ENCODE data around the gene DHRSX.
"Not testable (repeated sequence)": the region's sequence is repeated elsewhere in the genome, so short reads cannot be mapped to it uniquely, and the experiment has no call there.

Gene DHRSX

GRCh38 chrX:2460048-2460447 lies 40.7 kb downstream of the DHRSX start:
- in situ Hi-C loops (cut with MboI; ENCODE audit: low sequenced_read_pairs): not testable (repeated sequence)

GRCh38 chrX:2458309-2458708 lies 42.5 kb downstream of the DHRSX start:
- in situ Hi-C loops (cut with MboI; ENCODE audit: low sequenced_read_pairs): no loop called here

DNA sequence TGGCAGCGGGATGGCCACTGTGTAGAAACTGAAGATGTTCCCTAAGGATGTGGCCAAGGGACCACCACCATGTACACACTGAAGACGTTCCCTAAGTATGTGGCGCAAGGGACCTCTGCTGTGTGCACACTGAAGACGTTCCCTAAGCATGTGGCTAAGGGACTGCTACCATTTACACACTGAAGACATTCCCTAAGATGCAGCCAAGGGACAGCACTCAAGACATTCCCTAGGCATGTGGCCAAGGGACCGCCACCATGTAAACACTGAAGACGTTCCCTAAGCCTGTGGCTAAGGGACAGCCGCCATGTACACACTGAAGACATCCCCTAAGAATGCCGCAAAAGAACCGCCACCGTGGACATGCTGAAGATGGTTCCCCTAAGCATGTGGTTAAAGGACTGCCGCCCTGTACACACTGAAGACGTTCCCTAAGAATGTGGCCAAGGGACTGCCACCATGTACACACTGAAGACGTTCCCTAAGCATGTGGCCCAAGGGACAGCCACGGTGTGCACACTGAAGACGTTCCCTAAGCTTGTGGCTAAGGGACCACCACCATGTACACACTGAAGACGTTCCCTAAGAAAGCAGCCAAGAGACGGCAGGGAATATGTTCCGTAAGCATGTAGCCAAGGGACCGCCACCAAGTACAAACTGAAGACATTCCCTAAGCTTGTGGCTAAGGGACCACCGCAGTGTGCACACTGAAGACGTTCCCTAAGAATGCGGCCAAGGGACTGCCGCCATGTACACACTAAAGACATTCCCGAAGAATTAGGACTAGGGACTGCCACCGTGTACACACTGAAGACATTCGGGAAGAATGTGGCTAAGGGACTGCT lies 43.3 kb downstream of the DHRSX start:
- in situ Hi-C loops (cut with MboI; ENCODE audit: low sequenced_read_pairs): no loop called here

- in situ Hi-C loops (cut with MboI; ENCODE audit: low sequenced_read_pairs): not testable (repeated sequence)
Measured at GRCh38 chrX:2456091-2456490, 44.7 kb downstream of the DHRSX start.

DNA sequence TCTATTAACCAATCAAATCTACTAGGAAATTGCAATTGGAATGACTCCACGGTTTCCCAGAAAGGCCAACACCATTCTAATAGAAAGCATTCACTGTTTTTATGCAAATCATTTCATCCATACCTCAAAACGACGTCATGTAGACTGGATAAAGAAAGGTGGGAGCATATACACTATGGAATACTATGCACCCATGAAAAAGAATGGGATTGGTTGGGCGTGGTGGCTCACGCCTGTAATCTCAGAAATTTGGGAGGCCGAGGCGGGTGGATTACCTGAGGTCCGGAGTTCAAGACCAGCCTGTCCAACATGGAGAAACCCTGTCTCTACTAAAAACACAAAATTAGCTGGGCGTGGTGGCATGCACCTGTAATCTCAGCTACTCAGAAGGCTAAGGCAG lies 46.2 kb downstream of the DHRSX start:
- in situ Hi-C loops (cut with MboI; ENCODE audit: low sequenced_read_pairs): not testable (repeated sequence)

GRCh38 chrX:2452799-2453198 lies 48.0 kb downstream of the DHRSX start:
- in situ Hi-C loops (cut with MboI; ENCODE audit: low sequenced_read_pairs): no loop called here

DNA sequence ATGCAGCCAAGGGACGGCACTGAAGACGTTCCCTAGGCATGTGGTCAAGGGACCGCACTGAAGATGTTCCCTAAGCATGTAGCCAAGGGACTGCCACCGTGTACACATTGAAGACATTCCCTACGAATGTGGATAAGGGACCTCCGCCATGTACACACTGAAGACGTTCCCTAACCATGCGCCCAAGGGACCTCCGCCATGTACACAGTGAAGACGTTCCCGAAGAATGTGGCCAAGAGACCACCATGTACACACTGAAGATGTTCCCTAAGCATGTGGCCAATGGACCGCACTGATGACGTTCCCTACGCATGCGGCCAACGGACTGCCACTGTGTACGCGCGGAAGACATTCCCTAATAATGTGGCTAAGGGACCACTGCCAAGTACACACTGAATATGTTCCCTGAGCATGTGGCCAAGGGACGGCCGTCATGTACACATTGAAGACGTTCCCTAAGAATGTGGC lies 48.4 kb downstream of the DHRSX start:
- in situ Hi-C loops (cut with MboI; ENCODE audit: low sequenced_read_pairs): no loop called here

DNA sequence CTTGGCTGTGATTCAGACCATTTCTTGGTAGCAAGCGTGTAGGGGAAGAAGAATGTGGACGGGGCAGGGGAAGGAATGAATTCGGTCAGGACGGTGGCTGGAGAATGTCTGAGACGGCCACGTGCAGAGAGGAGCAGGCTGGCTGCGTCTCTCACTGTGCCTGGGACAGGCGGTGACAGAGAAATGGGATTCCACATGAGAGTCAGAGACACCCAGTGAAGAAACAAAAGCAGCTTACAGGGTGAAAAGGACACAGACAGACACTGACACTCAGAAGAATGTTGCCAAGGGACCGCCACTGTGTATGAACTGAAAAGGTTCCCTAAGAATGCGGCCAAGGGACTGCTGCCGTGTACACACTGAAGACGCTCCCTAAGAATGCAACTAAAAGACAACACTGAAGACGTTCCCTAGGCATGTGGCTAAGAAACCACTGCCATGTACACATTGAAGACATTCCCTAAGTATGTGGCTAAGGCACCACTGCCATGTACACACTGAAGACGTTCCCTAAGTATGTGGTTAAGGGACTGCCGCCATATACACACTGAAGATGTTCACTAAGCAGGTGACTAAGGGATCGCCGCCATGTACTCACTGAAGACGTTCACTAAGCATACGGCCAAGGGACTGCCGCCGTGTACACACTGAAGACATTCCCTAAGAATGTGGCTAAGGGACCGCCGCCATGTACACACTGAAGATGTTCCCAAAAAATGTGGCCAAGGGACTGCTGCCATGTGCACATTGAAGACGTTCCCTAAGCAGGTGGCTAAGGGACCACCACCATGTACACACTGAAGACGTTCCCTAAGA lies 49.1 kb downstream of the DHRSX start:
- in situ Hi-C loops (cut with MboI; ENCODE audit: low sequenced_read_pairs): no loop called here

DNA sequence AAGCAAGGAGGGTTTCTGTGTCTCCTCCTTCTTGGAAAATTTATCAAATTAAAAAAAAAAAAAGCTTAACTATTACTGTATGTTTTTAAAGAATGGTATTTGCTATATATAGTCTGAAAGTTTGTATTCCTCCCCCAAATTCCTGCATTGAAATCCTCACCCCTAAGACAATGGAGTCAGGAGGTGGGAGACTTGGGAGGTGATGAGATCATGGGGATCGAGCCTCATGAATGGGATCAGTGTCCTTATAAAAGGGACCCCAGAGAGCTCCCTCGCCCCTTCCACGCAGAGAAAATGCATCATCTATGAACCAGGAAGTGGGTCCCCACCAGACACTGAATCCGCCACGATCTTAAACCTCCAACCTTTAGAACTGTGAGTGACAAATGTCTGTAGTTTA lies 50.1 kb downstream of the DHRSX start:
- in situ Hi-C loops (cut with MboI; ENCODE audit: low sequenced_read_pairs): no loop called here

DNA sequence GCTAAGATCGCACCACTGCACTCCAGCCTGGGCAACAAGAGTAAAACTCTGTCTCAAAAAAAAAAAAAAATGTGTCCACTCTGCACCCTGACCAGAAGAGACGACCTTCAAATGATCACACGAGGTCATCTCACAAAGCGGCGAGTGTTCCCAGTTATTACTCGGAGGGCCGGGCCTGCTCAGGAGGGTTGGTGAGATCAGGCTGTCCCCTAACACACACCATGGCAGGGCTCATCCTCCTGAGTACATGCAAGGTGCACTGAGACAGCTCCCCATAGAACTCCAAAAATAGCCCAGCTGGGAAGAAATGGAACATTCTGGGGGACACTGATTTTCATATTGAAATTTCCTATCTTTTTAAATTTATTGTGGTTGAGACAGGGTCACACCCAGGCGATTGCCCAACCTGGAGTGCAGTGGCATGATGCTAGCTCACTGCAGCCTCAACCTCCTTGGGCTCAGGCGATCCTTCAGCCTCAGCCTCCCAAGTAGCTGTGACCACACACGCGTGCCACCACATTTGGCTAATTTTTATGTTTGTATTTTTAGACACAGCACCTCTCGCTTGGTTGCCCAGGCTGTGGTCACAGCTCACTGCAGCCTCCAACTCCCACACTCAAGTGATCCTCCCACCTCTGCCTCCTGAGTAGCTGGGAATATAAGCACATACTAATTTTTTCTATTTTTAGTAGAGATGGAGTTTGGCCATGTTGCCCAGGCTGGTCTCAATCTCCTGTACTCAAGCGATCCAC lies 51.5 kb downstream of the DHRSX start:
- in situ Hi-C loops (cut with MboI; ENCODE audit: low sequenced_read_pairs): no loop called here

- in situ Hi-C loops (cut with MboI; ENCODE audit: low sequenced_read_pairs): no loop called here
Measured at GRCh38 chrX:2447484-2447883, 53.3 kb downstream of the DHRSX start.

DNA sequence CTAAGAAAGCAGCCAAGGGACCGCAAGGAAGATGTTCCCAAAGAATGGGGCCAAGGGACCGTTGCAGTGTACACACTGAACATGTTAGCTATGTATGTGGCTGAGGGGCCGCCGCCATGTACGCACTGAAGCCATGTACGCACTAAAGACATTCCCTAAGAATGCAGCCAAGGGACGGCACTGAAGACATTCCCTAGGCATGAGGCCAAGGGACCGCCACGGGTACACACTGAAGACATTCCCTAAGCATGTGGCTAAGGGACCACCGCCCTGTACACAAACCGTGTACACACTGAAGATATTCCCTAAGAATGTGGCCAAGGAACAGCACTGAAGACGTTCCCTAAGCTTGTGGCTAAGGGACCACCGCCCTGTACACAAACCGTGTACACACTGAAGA lies 54.0 kb downstream of the DHRSX start:
- in situ Hi-C loops (cut with MboI; ENCODE audit: low sequenced_read_pairs): no loop called here

- in situ Hi-C loops (cut with MboI; ENCODE audit: low sequenced_read_pairs): no loop called here
Measured at GRCh38 chrX:2445662-2446623, 54.8 kb downstream of the DHRSX start.

DNA sequence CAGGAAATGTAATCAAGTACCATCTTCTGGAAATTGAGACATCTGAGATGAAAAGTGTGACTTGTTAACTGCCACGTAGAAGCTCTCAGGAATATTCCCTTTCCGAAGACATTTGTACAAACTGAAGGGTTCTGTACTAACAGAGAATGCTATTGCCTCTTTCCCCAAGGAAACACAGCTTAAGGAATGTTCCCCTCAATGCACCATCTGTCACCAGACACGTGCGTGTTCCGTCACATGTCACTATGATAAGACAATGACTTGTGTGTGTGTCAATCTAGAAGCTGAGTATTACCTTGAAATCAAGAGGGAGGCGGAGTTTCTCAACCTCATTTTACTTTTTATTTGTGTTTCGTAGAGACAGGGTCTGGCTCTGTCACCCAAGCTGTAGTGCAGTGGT lies 58.1 kb downstream of the DHRSX start:
- in situ Hi-C loops (cut with MboI; ENCODE audit: low sequenced_read_pairs): no loop called here

- in situ Hi-C loops (cut with MboI; ENCODE audit: low sequenced_read_pairs): no loop called here
Measured at GRCh38 chrX:2441466-2441865, 59.3 kb downstream of the DHRSX start.

DNA sequence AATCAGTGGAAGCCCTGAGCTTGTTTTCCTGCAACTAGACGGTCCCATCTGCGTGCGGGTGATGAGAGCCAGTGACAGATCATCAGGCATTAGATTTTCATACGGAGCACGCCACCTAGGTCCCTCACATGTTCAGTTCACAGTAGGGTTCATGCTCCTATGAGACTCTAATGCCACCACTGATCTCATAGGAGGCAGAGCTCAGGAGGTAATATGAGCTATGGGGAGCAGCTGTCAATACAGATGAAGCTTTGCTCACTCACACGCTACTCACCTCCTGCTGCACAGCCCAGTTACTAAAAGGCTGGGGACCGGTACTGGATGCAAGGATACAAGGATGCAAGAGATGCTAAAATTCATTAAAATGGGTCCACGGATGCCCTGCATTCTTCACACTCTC lies 61.2 kb downstream of the DHRSX start:
- in situ Hi-C loops (cut with MboI; ENCODE audit: low sequenced_read_pairs): no loop called here

DNA sequence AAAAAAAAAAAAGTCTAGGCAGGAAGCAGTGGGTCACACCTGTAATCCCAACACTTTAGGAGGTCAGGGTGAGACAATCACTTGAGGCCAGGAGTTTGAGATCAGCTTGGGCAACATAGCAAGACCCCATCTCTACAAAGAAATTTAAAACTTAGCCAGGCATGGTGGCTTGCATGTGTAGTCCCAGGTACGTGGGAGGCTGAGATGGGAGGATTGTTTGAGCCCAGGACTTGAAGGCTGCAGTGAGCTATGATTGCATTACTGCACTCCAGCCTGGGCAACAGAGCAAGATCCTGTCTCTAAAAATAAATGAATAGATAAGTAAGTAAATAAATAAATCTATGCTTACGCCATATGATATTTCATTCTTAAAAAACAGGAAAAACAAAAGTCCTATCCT lies 65.3 kb downstream of the DHRSX start:
- in situ Hi-C loops (cut with MboI; ENCODE audit: low sequenced_read_pairs): no loop called here

DNA sequence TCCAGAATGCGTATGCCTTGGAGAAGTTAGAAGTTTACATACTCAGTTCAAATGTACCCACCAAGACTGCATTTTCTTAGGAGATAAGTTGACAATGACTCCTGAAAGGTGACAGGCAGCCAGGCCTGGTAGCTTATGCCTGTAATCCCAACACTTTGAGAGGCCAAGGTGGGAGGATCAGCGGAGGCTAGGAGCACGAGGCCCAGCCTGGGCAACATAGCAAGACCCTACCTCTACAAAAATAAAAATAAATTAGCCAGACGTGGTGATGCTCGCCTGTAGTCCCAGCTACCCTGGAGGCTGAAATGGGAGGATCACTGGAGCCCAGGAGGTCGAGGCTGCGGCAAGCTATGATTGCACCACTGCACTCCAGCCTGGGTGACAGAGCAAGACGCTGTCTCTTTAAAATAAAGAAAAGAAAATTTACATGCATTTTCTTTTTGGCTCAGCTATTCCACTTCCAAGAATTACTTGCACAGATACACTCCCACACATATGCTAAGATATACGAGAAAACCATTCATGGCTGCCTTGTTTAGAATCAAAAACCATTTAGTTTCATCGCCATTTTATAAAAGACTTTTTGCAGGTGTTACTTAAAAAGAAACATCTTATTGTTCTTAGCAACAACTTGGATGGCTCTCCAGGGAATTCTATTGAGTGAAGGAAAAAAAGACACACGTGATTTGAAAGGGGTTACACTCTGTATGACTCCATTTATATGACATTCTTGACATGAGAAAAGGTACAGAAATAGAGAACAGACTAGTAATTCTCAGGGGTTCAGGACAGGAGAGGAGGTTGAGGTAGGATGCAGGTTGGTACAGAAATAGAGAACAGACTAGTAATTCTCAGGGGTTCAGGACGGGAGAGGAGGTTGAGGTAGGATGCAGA lies 66.3 kb downstream of the DHRSX start:
- in situ Hi-C loops (cut with MboI; ENCODE audit: low sequenced_read_pairs): no loop called here

DNA sequence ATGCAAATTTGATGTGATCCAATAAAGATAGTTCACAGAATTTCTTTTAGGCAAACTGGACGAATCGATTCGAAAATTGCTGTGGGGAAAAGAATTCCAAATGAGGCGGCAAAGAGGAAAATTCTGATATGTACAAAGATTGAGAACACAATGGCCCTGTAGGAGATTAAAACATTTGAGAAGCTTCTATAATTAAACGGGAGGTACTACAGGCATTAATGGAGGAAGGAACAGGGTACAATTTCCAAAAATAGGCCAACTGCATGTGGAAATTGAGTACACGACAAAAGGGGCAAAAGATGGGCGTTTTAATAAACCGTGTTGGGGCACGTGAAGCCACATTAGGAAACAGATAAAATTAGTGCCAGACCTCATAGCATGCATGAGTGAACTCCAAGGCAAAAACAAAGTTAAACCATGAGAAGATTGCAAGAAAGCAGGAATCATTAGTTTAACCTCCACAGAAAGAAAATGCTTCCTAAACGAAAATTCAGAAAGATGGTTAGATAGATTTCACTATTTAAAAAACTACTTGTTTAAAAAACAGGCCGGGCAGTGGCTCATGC lies 68.4 kb downstream of the DHRSX start:
- in situ Hi-C loops (cut with MboI; ENCODE audit: low sequenced_read_pairs): no loop called here
